MM.1S (cell line): ENCODE data around the gene CIROP.

ENCODE experiments used
- DNase-seq: peaks from one replicate; pipeline ENCODE4 v3.0.0-alpha.2; 2015
- H2AFZ ChIP-seq: fragments of 300-600 bp; sonication (generic); 2 replicates; pipeline ENCODE4 v1.6.0; 2016; ENCODE audit warnings: antibody characterized with exemption, low read length
- H3F3A ChIP-seq: fragments of 300-600 bp; sonication (generic); 2 replicates; pipeline ENCODE4 v1.6.1; 2016; ENCODE audit warnings: mild to moderate bottlenecking, antibody characterized with exemption, low read length, moderate library complexity, mixed read lengths; ENCODE audit not compliant: insufficient read depth
- H3K27ac ChIP-seq: fragments of 300-600 bp; sonication (generic); 2 replicates; pipeline ENCODE4 v1.5.1; 2016; ENCODE audit warnings: mild to moderate bottlenecking, low read length
- H3K27me3 ChIP-seq: fragments of 300-600 bp; sonication (generic); replicated peaks from 2 replicates; pipeline ENCODE4 v1.6.0; 2016; ENCODE audit warnings: low read length; ENCODE audit not compliant: insufficient read depth
- H3K36me3 ChIP-seq: fragments of 300-600 bp; sonication (generic); replicated peaks from 2 replicates; pipeline ENCODE4 v1.6.1; 2016; ENCODE audit warnings: mild to moderate bottlenecking, low read length, mixed read lengths; ENCODE audit not compliant: insufficient read depth
- H3K4me1 ChIP-seq: fragments of 300-600 bp; sonication (generic); 2 replicates; pipeline ENCODE4 v1.6.1; 2016; ENCODE audit warnings: low read length, mixed read lengths
- H3K4me2 ChIP-seq: fragments of 300-600 bp; sonication (generic); 2 replicates; pipeline ENCODE4 v1.6.0; 2016; ENCODE audit warnings: low read depth, low read length
- H3K4me3 ChIP-seq: fragments of 300-600 bp; sonication (generic); 2 replicates; pipeline ENCODE4 v1.5.1; 2016; ENCODE audit warnings: low read length, mixed read lengths
- H3K79me2 ChIP-seq: fragments of 300-600 bp; sonication (generic); 2 replicates; pipeline ENCODE4 v1.6.1; 2016; ENCODE audit warnings: mixed run types, low read length, mixed read lengths
- H3K9ac ChIP-seq: fragments of 300-600 bp; sonication (generic); 2 replicates; pipeline ENCODE4 v1.6.1; 2016; ENCODE audit warnings: low read length, mixed read lengths
- H3K9me2 ChIP-seq: fragments of 300-600 bp; sonication (generic); replicated peaks from 2 replicates; pipeline ENCODE4 v1.6.1; 2016; ENCODE audit warnings: mild to moderate bottlenecking, low read length, mixed read lengths; ENCODE audit not compliant: insufficient read depth
- H3K9me3 ChIP-seq: fragments of 300-600 bp; sonication (generic); replicated peaks from 2 replicates; pipeline ENCODE4 v1.6.1; 2016; ENCODE audit warnings: mild to moderate bottlenecking, low read length, mixed read lengths; ENCODE audit not compliant: insufficient read depth
- H4K20me1 ChIP-seq: fragments of 300-600 bp; sonication (generic); 2 replicates; pipeline ENCODE4 v1.6.1; 2016; ENCODE audit warnings: mild to moderate bottlenecking, low read length, moderate library complexity, mixed read lengths; ENCODE audit not compliant: insufficient read depth
- CTCF ChIP-seq: fragments of 300-600 bp; sonication (generic); IDR thresholded peaks from 2 replicates; pipeline ENCODE4 v1.5.1; 2016; ENCODE audit warnings: antibody characterized with exemption, low read length, mixed read lengths
- EZH2 ChIP-seq: fragments of 300-600 bp; sonication (generic); optimal IDR thresholded peaks from 2 replicates; pipeline ENCODE3; 2017; ENCODE audit warnings: low read depth, mild to moderate bottlenecking, antibody characterized with exemption, low read length, mixed read lengths
- EZH2phosphoT487 ChIP-seq: fragments of 300-600 bp; sonication (generic); IDR thresholded peaks from 2 replicates; pipeline ENCODE4 v1.6.1; 2018; ENCODE audit warnings: antibody characterized with exemption, low read length

Gene CIROP

GRCh38 chr14:23066855-23067744 lies 37.7 kb downstream of the CIROP start:
- Histone ChIP-seq H3K36me3 (no peaks in the 10 kb centered on the region), H3K4me3 (no peak overlapping the region), H3K9me3 (no peaks in the 10 kb centered on the region), H3K9me2 (no peaks in the 10 kb centered on the region), H3K4me2 (no peak overlapping the region), H3K27ac (no peak overlapping the region), H3K9ac (no peak overlapping the region), H2AFZ (no peak overlapping the region), H3K79me2 (peaks cover 26% of the 10 kb centered on the region), H4K20me1 (no peaks in the 10 kb centered on the region), H3K4me1 (peaks cover 6% of the 10 kb centered on the region; the same call in 1 of the 2 replicates), H3K27me3 (no peaks in the 10 kb centered on the region), H3F3A (no peaks in the 10 kb centered on the region)
- DNase-seq: no peak
- no peak for TF ChIP-seq EZH2
- no peak for TF ChIP-seq CTCF
- no peak for TF ChIP-seq EZH2phosphoT487

GRCh38 chr14:23066368-23066767 lies 38.4 kb downstream of the CIROP start:
- Histone ChIP-seq H4K20me1 (no peaks in the 10 kb centered on the region), H3F3A (no peaks in the 10 kb centered on the region), H3K79me2 (peaks cover 26% of the 10 kb centered on the region)

GRCh38 chr14:23063601-23064000 lies 41.2 kb downstream of the CIROP start:
- Histone ChIP-seq H4K20me1 (no peaks in the 10 kb centered on the region), H3K4me3 (no peak overlapping the region)

More at GRCh38 chr14:23066368-23066767, 38.4 kb downstream of the CIROP start:
- no peak for TF ChIP-seq EZH2phosphoT487
- TF ChIP-seq EZH2: no peak
- no peak for TF ChIP-seq CTCF
- Histone ChIP-seq H3K36me3 (no peaks in the 10 kb centered on the region), H3K4me3 (no peak overlapping the region), H3K9me3 (no peaks in the 10 kb centered on the region), H3K27ac (no peak overlapping the region), H3K27me3 (no peaks in the 10 kb centered on the region), H3K9ac (no peak overlapping the region), H3K4me1 (no peaks in the 10 kb centered on the region), H2AFZ (no peak overlapping the region), H3K9me2 (no peaks in the 10 kb centered on the region), H3K4me2 (no peak overlapping the region)
- DNase-seq: no peak

More at GRCh38 chr14:23063601-23064000, 41.2 kb downstream of the CIROP start:
- Histone ChIP-seq H3K4me2 (no peak overlapping the region), H3F3A (0 out of 2 replicates have a peak, but pooled peaks cover 5% of the 10 kb centered on the region), H3K9me3 (no peaks in the 10 kb centered on the region), H3K79me2 (peaks cover 12% of the 10 kb centered on the region), H2AFZ (no peak overlapping the region), H3K9ac (no peak overlapping the region), H3K4me1 (no peaks in the 10 kb centered on the region), H3K27me3 (no peaks in the 10 kb centered on the region), H3K9me2 (no peaks in the 10 kb centered on the region), H3K36me3 (no peaks in the 10 kb centered on the region), H3K27ac (no peak overlapping the region)
- DNase-seq: no peak
- TF ChIP-seq CTCF (no peak), EZH2phosphoT487 (no peak), EZH2 (no peak)
